Measurements from ENCODE around the gene TREML2. TPM values are rescaled to one million over a fixed set of nuclear protein-coding genes. Genes with fewer than 3 reads are reported as not detected.
"Not testable (repeated sequence)": the region's sequence is repeated elsewhere in the genome, so short reads cannot be mapped to it uniquely, and the experiment has no call there.

The TREML2 gene
- total RNA-seq (2014; rRNA removed; shearing (Covaris generic); ENCODE audit: low replicate concordance) = 0.07 TPM in 1 of 2 replicates, not detected in the other

- Histone ChIP-seq H3K9me3 (ENCODE audit: low read length) (no peaks in the 10 kb centered on the region), H3K27ac (ENCODE audit: low read length) (no peak within 1 kb of the TSS), H3K9ac (ENCODE audit: low read length) (no peak within 1 kb of the TSS), H3K27me3 (ENCODE audit: low read length) (no peaks in the 10 kb centered on the region), H3K4me3 (ENCODE audit: low read length) (no peak within 1 kb of the TSS), H2AFZ (ENCODE audit: low read length) (no peak within 1 kb of the TSS), H3K9me2 (replicated peaks; ENCODE audit: insufficient read depth, low read length) (no peaks in the 10 kb centered on the region), H4K20me1 (ENCODE audit: insufficient read depth, low read depth, low read length) (no peaks in the 10 kb centered on the region), H3K79me2 (ENCODE audit: low read length) (no peaks in the 10 kb centered on the region), H3K4me1 (ENCODE audit: low read length) (no peaks in the 10 kb centered on the region), H3K36me3 (ENCODE audit: insufficient read depth, low read length) (no peaks in the 10 kb centered on the region), H3K4me2 (ENCODE audit: low read depth, low read length, poor library complexity, severe bottlenecking) (no peak within 1 kb of the TSS)
- no peak for DNase-seq
Observed at GRCh38 chr6:41200901-41201763, at the start of gene TREML2. Gene TREML2 (minus strand): TSS chr6:41201149. CDS start chr6:41201008, 141 bp downstream.

GRCh38 chr6:41247882-41248705, 47.1 kb upstream of the TREML2 start:
- Histone ChIP-seq H3K9me3 (ENCODE audit: low read length) (no peaks in the 10 kb centered on the region), H3K9me2 (replicated peaks; ENCODE audit: insufficient read depth, low read length) (no peaks in the 10 kb centered on the region), H2AFZ (ENCODE audit: low read length) (no peak overlapping the region), H3K27ac (ENCODE audit: low read length) (no peak overlapping the region), H3K9ac (ENCODE audit: low read length) (no peak overlapping the region), H3K4me2 (ENCODE audit: low read depth, low read length, poor library complexity, severe bottlenecking) (no peak overlapping the region), H3K79me2 (ENCODE audit: low read length) (no peaks in the 10 kb centered on the region), H3K27me3 (ENCODE audit: low read length) (no peaks in the 10 kb centered on the region), H3K4me3 (ENCODE audit: low read length) (no peak overlapping the region), H3K4me1 (ENCODE audit: low read length) (no peaks in the 10 kb centered on the region), H4K20me1 (ENCODE audit: insufficient read depth, low read depth, low read length) (no peaks in the 10 kb centered on the region), H3K36me3 (ENCODE audit: insufficient read depth, low read length) (no peaks in the 10 kb centered on the region)
- no peak for DNase-seq

GRCh38 chr6:41247288-41247865, 46.4 kb upstream of the TREML2 start:
- Histone ChIP-seq H3K4me1 (ENCODE audit: low read length) (no peaks in the 10 kb centered on the region), H2AFZ (ENCODE audit: low read length) (no peak overlapping the region), H4K20me1 (ENCODE audit: insufficient read depth, low read depth, low read length) (no peaks in the 10 kb centered on the region), H3K27ac (ENCODE audit: low read length) (no peak overlapping the region), H3K9ac (ENCODE audit: low read length) (no peak overlapping the region), H3K36me3 (ENCODE audit: insufficient read depth, low read length) (no peaks in the 10 kb centered on the region), H3K4me3 (ENCODE audit: low read length) (no peak overlapping the region), H3K9me2 (replicated peaks; ENCODE audit: insufficient read depth, low read length) (no peaks in the 10 kb centered on the region), H3K9me3 (ENCODE audit: low read length) (no peaks in the 10 kb centered on the region), H3K4me2 (ENCODE audit: low read depth, low read length, poor library complexity, severe bottlenecking) (no peak overlapping the region), H3K79me2 (ENCODE audit: low read length) (no peaks in the 10 kb centered on the region), H3K27me3 (ENCODE audit: low read length) (no peaks in the 10 kb centered on the region)
- no peak for DNase-seq

GRCh38 chr6:41246529-41246928, 45.6 kb upstream of the TREML2 start:
- not testable (repeated sequence) for H3K27me3 ChIP-seq (ENCODE audit: low read length); H3K4me3 ChIP-seq (ENCODE audit: low read length); H3K9me3 ChIP-seq (ENCODE audit: low read length); H3K4me2 ChIP-seq (ENCODE audit: low read depth, low read length, poor library complexity, severe bottlenecking); H4K20me1 ChIP-seq (ENCODE audit: insufficient read depth, low read depth, low read length); DNase-seq; H2AFZ ChIP-seq (ENCODE audit: low read length); H3K36me3 ChIP-seq (ENCODE audit: insufficient read depth, low read length); H3K27ac ChIP-seq (ENCODE audit: low read length); H3K79me2 ChIP-seq (ENCODE audit: low read length); H3K9me2 ChIP-seq (replicated peaks; ENCODE audit: insufficient read depth, low read length); H3K9ac ChIP-seq (ENCODE audit: low read length); H3K4me1 ChIP-seq (ENCODE audit: low read length)

GRCh38 chr6:41239467-41240159, 38.7 kb upstream of the TREML2 start:
- Histone ChIP-seq H3K27me3 (ENCODE audit: low read length) (no peaks in the 10 kb centered on the region), H3K79me2 (ENCODE audit: low read length) (no peaks in the 10 kb centered on the region), H3K36me3 (ENCODE audit: insufficient read depth, low read length) (no peaks in the 10 kb centered on the region), H3K4me2 (ENCODE audit: low read depth, low read length, poor library complexity, severe bottlenecking) (no peak overlapping the region), H3K4me1 (ENCODE audit: low read length) (no peaks in the 10 kb centered on the region), H3K9ac (ENCODE audit: low read length) (no peak overlapping the region), H3K9me2 (replicated peaks; ENCODE audit: insufficient read depth, low read length) (no peaks in the 10 kb centered on the region), H4K20me1 (ENCODE audit: insufficient read depth, low read depth, low read length) (no peaks in the 10 kb centered on the region), H3K9me3 (ENCODE audit: low read length) (no peaks in the 10 kb centered on the region), H3K4me3 (ENCODE audit: low read length) (no peak overlapping the region), H2AFZ (ENCODE audit: low read length) (no peak overlapping the region), H3K27ac (ENCODE audit: low read length) (no peak overlapping the region)
- DNase-seq = no peak

- Histone ChIP-seq H2AFZ (ENCODE audit: low read length) (no peak overlapping the region), H3K4me1 (ENCODE audit: low read length) (no peaks in the 10 kb centered on the region), H3K4me3 (ENCODE audit: low read length) (no peak overlapping the region), H3K79me2 (ENCODE audit: low read length) (no peaks in the 10 kb centered on the region), H3K27me3 (ENCODE audit: low read length) (no peaks in the 10 kb centered on the region), H3K4me2 (ENCODE audit: low read depth, low read length, poor library complexity, severe bottlenecking) (no peak overlapping the region), H3K9me3 (ENCODE audit: low read length) (no peaks in the 10 kb centered on the region), H3K9ac (ENCODE audit: low read length) (no peak overlapping the region), H3K27ac (ENCODE audit: low read length) (no peak overlapping the region), H3K9me2 (replicated peaks; ENCODE audit: insufficient read depth, low read length) (no peaks in the 10 kb centered on the region), H4K20me1 (ENCODE audit: insufficient read depth, low read depth, low read length) (no peaks in the 10 kb centered on the region), H3K36me3 (ENCODE audit: insufficient read depth, low read length) (no peaks in the 10 kb centered on the region)
- no peak for DNase-seq
Observed at GRCh38 chr6:41237128-41237527, 36.2 kb upstream of the TREML2 start.

GRCh38 chr6:41236276-41236675, 35.3 kb upstream of the TREML2 start:
- no peaks in the 10 kb centered on the region for H3K9me2 ChIP-seq (replicated peaks; ENCODE audit: insufficient read depth, low read length)
- H3K4me3 ChIP-seq (ENCODE audit: low read length) = no peak overlapping the region
- H3K4me2 ChIP-seq (ENCODE audit: low read depth, low read length, poor library complexity, severe bottlenecking) = no peak overlapping the region
- H3K36me3 ChIP-seq (ENCODE audit: insufficient read depth, low read length) = no peaks in the 10 kb centered on the region
- no peak overlapping the region for H3K27ac ChIP-seq (ENCODE audit: low read length)
- H3K4me1 ChIP-seq (ENCODE audit: low read length) = no peaks in the 10 kb centered on the region
- no peaks in the 10 kb centered on the region for H3K27me3 ChIP-seq (ENCODE audit: low read length)
- no peaks in the 10 kb centered on the region for H3K79me2 ChIP-seq (ENCODE audit: low read length)
- H4K20me1 ChIP-seq (ENCODE audit: insufficient read depth, low read depth, low read length) = no peaks in the 10 kb centered on the region
- no peak overlapping the region for H2AFZ ChIP-seq (ENCODE audit: low read length)
- H3K9ac ChIP-seq (ENCODE audit: low read length) = no peak overlapping the region
- DNase-seq = no peak
- no peaks in the 10 kb centered on the region for H3K9me3 ChIP-seq (ENCODE audit: low read length)

Data from Karpas-422 (cell line).